ENCODE data around the gene FAAP100. TPM values are rescaled to one million over a fixed set of nuclear protein-coding genes. Genes with fewer than 3 reads are reported as not detected.
"Not testable (repeated sequence)": the region's sequence is repeated elsewhere in the genome, so short reads cannot be mapped to it uniquely, and the experiment has no call there.

FAAP100 gene
- total RNA-seq, 6 experiments from 2014 or later = 13.1 to 17.1 (median 15.2) TPM

DNA sequence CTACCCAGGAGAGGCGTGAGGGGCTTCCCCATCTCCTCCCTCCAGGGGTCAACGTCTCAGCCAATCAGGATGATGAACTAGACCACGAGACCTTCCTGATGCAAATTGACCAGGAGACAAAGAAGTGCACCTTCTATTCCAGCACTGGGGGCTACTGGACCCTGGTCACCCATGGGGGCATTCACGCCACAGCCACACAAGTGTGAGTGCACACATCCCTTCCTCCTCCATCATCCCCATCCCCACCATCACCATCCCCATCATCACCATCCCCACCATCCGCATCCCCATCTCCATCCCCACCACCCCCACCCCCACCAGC is 17.2 kb downstream of the FAAP100 start:
- Histone ChIP-seq H3K27me3 (no peaks in the 10 kb centered on the region), H3K36me3 (peaks cover 0 to under 1% (median 0%) of the 10 kb centered on the region in 4 donors), H3K9me3 (no peaks in the 10 kb centered on the region), H3K4me3 (no peak overlapping the region), H3K4me1 (no peaks in the 10 kb centered on the region), H3K27ac (no peak overlapping the region)
- DNase-seq (no peak), ATAC-seq (no peak)
- no peak for TF ChIP-seq POLR2A (IDR thresholded peaks at IDR 0.05)
- TF ChIP-seq, protein P1, sequence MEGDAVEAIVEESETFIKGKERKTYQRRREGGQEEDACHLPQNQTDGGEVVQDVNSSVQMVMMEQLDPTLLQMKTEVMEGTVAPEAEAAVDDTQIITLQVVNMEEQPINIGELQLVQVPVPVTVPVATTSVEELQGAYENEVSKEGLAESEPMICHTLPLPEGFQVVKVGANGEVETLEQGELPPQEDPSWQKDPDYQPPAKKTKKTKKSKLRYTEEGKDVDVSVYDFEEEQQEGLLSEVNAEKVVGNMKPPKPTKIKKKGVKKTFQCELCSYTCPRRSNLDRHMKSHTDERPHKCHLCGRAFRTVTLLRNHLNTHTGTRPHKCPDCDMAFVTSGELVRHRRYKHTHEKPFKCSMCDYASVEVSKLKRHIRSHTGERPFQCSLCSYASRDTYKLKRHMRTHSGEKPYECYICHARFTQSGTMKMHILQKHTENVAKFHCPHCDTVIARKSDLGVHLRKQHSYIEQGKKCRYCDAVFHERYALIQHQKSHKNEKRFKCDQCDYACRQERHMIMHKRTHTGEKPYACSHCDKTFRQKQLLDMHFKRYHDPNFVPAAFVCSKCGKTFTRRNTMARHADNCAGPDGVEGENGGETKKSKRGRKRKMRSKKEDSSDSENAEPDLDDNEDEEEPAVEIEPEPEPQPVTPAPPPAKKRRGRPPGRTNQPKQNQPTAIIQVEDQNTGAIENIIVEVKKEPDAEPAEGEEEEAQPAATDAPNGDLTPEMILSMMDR (IDR thresholded peaks at IDR 0.05) = no peak
- WGBS (ENCODE audit: insufficient coverage, low coverage, low lambda C conversion rate, missing lambda C conversion rate) = 100% methylated on average over 1 of the region's 5 CpGs
- intact Hi-C loops (cut with DNase I) = loop anchor here in 1 of 2 donors (10.0 kb wide), 1 partner anchor 60 kb away; no protein-coding TSS in a partner anchor

DNA sequence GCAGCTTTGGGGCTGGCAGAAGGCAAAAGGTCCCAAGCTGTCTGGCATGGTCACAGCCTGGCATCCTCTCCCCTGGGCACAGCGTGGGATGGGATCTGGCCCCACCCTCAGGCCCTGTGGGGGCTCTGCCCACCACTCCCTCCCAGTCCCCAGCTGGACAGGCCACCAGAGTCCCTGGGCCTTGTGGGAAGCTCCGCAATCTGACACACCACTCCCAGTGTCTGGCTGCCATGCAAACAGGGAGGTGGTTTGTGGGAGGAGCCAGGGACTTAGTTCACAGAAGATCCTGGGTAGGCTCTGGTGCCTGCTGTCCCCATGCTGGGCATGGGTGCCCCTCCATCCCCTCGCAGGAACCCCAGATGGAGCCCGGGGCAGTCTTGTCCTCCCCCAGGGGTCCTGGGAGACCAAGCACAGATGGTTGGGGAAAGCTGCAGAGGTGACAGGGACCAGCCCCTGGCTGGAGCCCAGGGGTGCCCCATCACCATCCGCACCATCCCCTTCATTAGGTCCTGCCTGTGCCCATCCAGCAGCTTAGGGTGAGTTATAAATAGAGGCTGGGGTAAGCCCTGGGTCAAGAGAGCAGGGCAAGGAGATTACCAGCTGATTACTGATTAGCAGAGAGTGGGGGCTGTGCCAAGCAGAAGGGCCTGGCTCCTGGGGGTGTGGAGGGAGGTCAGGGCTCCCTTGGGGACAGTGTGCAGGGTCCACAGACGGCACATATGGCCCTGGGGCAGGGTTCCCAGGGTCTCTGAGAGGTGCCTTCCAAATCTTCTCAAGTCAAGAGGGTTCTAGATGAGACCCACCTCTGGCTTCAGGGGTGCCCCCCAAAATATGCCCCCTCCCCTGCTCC is 17.8 kb downstream of the FAAP100 start:
- DNase-seq (no peak), ATAC-seq (no peak)
- H3K9me3 ChIP-seq = no peaks in the 10 kb centered on the region
- no peaks in the 10 kb centered on the region for H3K36me3 ChIP-seq
- no CpG with 5 or more reads among the region's 6 CpGs for WGBS (ENCODE audit: insufficient coverage, low coverage, low lambda C conversion rate, missing lambda C conversion rate)
- H3K4me1 ChIP-seq = no peaks in the 10 kb centered on the region
- no peak for TF ChIP-seq POLR2A (IDR thresholded peaks at IDR 0.05)
- TF ChIP-seq, protein P1 (IDR thresholded peaks at IDR 0.05) = no peak
- no peak overlapping the region for H3K27ac ChIP-seq
- no peak overlapping the region for H3K4me3 ChIP-seq
- intact Hi-C loops (cut with DNase I) = loop anchor here in 1 of 2 donors (10.0 kb wide), 1 partner anchor 60 kb away; no protein-coding TSS in a partner anchor
- no peaks in the 10 kb centered on the region for H3K27me3 ChIP-seq

DNA sequence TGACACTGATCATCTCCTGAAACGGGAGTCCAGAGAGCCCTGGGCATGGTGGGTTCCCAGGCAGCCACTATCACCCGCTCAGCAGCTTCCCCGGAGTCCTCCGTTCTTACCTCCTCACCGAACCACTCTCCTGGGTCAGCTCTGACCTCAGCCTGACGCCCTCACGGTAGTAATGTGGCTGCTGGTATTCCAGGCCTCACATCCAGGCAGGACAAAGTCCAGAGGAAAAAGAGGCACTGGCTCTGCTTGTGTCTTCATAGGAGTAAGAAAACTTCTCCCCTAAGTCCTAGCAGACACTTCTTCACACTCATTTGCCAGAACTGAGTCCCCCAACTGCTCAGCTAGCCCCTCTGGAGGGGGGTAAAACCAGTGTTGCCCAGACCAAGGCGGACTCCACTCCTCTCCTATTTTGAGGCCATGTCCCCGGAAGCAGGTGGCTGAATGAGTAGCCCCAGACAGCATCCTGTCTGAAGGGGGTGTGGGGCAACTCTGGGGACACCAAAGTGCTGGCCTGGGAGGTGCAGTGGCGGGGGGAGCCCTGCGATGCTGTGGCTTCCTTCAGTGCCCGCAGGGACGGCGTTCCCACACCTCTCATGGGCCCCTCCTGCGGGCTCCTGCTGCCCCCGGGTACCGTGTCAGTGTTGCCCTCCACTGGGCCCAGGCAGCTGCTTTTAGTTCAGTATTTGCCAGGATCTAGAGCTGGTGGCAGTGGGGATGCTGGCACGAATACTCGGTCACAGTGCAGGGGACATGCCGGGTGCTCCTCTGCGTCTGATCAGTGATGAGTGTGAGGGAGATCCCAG is 18.6 kb downstream of the FAAP100 start:
- no peak for DNase-seq
- TF ChIP-seq POLR2A (IDR thresholded peaks at IDR 0.05) = no peak
- TF ChIP-seq, protein P1 (IDR thresholded peaks at IDR 0.05) = no peak
- Histone ChIP-seq H3K9me3 (no peaks in the 10 kb centered on the region), H3K4me1 (no peaks in the 10 kb centered on the region), H3K27me3 (no peaks in the 10 kb centered on the region), H3K27ac (no peak overlapping the region), H3K4me3 (no peak overlapping the region), H3K36me3 (no peaks in the 10 kb centered on the region)
- ATAC-seq = no peak
- intact Hi-C loops (cut with DNase I) = loop anchor here in 1 of 2 donors (10.0 kb wide), 1 partner anchor 61 kb away; no protein-coding TSS in a partner anchor
- 20% methylated on average over 1 of the region's 21 CpGs for WGBS (ENCODE audit: insufficient coverage, low coverage, low lambda C conversion rate, missing lambda C conversion rate)

DNA sequence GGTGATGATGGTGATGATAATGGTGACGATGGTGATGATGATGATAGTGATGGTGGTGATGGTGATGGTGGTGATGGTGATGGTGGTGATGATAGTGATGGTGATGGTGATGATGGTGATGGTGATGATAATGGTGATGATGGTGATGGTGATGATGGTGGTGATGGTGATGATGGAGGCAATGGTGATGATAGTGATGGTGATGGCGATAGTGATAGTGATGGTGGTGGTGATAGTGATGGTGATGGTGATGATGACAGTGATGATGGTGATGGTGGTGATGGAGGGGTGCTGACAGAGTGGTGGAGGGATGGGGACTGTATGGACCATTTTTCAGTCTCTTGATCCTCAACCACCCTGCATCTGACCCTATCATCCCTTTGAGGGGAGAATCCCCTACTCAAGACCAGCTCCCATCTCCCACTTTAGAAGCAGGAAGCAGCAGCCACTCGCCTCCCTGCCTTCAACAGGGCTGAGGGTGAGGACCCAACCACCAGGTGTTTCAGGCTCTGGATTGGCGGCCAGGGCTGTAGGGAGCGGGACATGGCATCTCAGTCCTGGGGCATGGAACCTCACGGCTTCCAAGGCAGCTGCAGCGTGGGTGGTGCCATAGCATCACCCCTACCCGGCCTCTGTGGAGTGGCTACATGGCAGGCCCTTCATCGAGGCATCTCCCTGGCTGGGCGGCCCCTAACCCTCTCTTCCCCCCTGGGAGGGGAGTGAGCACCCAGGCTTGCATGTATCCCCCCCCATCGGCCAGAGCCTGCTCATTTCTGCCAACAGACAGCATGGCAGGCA is 19.5 kb downstream of the FAAP100 start:
- intact Hi-C loops (cut with DNase I) = loop anchor here in 1 of 2 donors (10.0 kb wide), 1 partner anchor 62 kb away; no protein-coding TSS in a partner anchor
- Histone ChIP-seq H3K27me3 (no peaks in the 10 kb centered on the region), H3K36me3 (no peaks in the 10 kb centered on the region), H3K4me1 (no peaks in the 10 kb centered on the region), H3K4me3 (no peak overlapping the region), H3K27ac (no peak overlapping the region), H3K9me3 (no peaks in the 10 kb centered on the region)
- TF ChIP-seq, protein P1 (IDR thresholded peaks at IDR 0.05) = no peak
- TF ChIP-seq POLR2A (IDR thresholded peaks at IDR 0.05) = no peak
- no peak for ATAC-seq
- WGBS (ENCODE audit: insufficient coverage, low coverage, low lambda C conversion rate, missing lambda C conversion rate) = 92% methylated on average over 5 of the region's 11 CpGs
- no peak for DNase-seq

DNA sequence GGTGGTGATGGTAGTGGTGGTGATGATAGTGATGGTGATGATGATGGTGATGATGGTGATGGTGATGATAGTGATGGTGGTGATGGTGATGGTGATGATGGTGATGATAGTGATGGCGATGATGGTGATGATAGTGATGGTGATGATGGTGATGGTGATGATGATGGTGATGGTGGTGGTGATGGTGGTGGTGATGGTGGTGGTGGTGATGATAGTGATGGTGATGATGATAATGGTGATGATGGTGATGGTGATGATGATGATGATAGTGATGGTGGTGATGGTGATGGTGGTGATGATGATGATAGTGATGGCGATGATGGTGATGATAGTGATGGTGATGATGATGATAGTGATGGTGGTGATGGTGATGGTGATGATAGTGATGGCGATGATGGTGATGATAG is 20.2 kb downstream of the FAAP100 start:
- 96% methylated on average over 3 of the region's 3 CpGs for whole genome bisulfite sequencing (ENCODE audit: insufficient coverage, low coverage, low lambda C conversion rate, missing lambda C conversion rate)
- not testable (repeated sequence) for DNase-seq

DNA sequence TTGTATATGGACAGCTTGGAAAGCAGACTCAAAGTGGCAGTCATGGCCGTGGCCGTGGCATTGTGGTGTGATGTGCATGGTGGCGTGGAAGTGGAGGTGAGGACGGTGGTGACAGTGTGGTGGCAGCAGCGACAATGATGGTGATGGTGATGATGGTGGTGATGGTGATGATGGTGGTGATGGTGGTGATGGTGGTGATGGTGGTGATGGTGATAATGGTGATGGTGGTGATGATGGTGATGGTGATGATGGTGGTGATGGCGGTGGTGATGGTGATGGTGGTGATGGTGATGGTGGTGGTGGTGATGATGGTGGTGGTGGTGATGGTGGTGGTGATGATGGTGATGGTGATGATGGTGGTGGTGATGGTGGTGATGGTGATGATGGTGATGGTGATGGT is 21.1 kb downstream of the FAAP100 start:
- 77% methylated on average over 6 of the region's 6 CpGs for WGBS (ENCODE audit: insufficient coverage, low coverage, low lambda C conversion rate, missing lambda C conversion rate)

More for the DNA sequence above, 20.2 kb downstream of the FAAP100 start:
- H3K27me3 ChIP-seq, H3K4me1 ChIP-seq, H3K36me3 ChIP-seq, H3K4me3 ChIP-seq, H3K27ac ChIP-seq, H3K9me3 ChIP-seq, ATAC-seq: not testable (repeated sequence)
- intact Hi-C loops (cut with DNase I) = loop anchor here in 1 of 2 donors (10.0 kb wide), 1 partner anchor 63 kb away; no protein-coding TSS in a partner anchor

More for the DNA sequence above, 21.1 kb downstream of the FAAP100 start:
- H3K27me3 ChIP-seq, H3K4me1 ChIP-seq, H3K4me3 ChIP-seq, DNase-seq, ATAC-seq, H3K9me3 ChIP-seq, H3K36me3 ChIP-seq, H3K27ac ChIP-seq: not testable (repeated sequence)
- intact Hi-C loops (cut with DNase I) = loop anchor here in 1 of 2 donors (10.0 kb wide), 1 partner anchor 64 kb away; no protein-coding TSS in a partner anchor

Measured in right lobe of liver (tissue), 6 donors.